Measurements from ENCODE around the gene TRAK2. TPM values are rescaled to one million over a fixed set of nuclear protein-coding genes. Genes with fewer than 3 reads are reported as not detected.

TRAK2 gene
- total and polyA plus RNA-seq, 10 donors: 7.1 to 63.0 (median 37.7) TPM

GRCh38 chr2:201466050-201466675 is 14.9 kb upstream of the TRAK2 start:
- Histone ChIP-seq H3K27me3 (replicated peaks in 1 of 7) (no peaks in the 10 kb centered on the region), H3K27ac (no peak overlapping the region), H3K9me3 (no peaks in the 10 kb centered on the region), H3K4me1 (no peaks in the 10 kb centered on the region), H3K4me3 (no peak overlapping the region), H3K36me3 (peaks cover 3 to 96% (median 45%) of the 10 kb centered on the region in 6 donors)
- 87 to 95% (median 91%) methylated on average over 3 of the region's 3 CpGs for WGBS, 5 donors
- no peak for DNase-seq
- intact Hi-C loops (cut with DNase I; ENCODE audit: low total_unique reads): no loop called here
- TF ChIP-seq POLR2AphosphoS5 (IDR thresholded peaks at IDR 0.05): no peak
- TF ChIP-seq CTCF (IDR thresholded peaks at IDR 0.05 in 8 of 11, conservative IDR thresholded peaks at IDR 0.05 in 3 of 11): no peak

- TF ChIP-seq CTCF (IDR thresholded peaks at IDR 0.05 in 8 of 11, conservative IDR thresholded peaks at IDR 0.05 in 3 of 11): no peak
- DNase-seq: no peak
- WGBS, 5 donors: 93 to 100% (median 95%) methylated on average over 2 of the region's 2 CpGs
- intact Hi-C loops (cut with DNase I; ENCODE audit: low total_unique reads): no loop called here
- Histone ChIP-seq H3K4me3 (no peak overlapping the region), H3K27me3 (replicated peaks in 1 of 7) (no peaks in the 10 kb centered on the region), H3K36me3 (peaks cover 3 to 96% (median 41%) of the 10 kb centered on the region in 6 donors), H3K4me1 (no peaks in the 10 kb centered on the region), H3K9me3 (peaks cover 0 to under 1% (median 0%) of the 10 kb centered on the region in 8 donors), H3K27ac (no peak overlapping the region)
Measured at GRCh38 chr2:201465524-201465971, 14.3 kb upstream of the TRAK2 start.

DNA sequence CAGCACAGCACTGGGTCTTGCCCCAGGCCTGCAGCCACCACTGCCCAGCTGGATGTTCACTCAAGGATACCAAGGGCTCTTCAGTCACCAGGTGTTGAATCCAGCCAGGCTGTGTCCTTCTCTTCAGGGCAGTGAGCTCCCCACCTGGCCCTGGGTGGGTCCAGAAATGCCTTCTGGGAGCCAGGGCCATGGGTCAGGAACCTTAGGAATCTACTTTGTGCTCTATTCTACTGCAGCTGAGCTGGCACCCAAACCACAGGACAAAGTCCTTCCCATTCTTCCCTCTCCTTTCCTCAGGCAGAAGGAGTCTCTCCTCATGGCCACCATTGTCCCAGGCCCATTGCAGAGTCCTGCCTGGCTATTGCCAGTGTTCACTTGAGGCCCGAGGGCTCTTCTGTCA is 13.3 kb upstream of the TRAK2 start:
- intact Hi-C loops (cut with DNase I; ENCODE audit: low total_unique reads): no loop called here
- WGBS, 5 donors: 90 to 100% (median 96%) methylated on average over 1 of the region's 1 CpG

More for the DNA sequence above, 13.3 kb upstream of the TRAK2 start:
- DNase-seq: no peak
- Histone ChIP-seq H3K9me3 (peaks cover 0 to 3% (median 0%) of the 10 kb centered on the region in 8 donors), H3K27ac (no peak overlapping the region), H3K36me3 (peaks cover 3 to 96% (median 42%) of the 10 kb centered on the region in 6 donors), H3K27me3 (replicated peaks in 1 of 7) (no peaks in the 10 kb centered on the region), H3K4me3 (no peak overlapping the region), H3K4me1 (no peaks in the 10 kb centered on the region)
- TF ChIP-seq CTCF (IDR thresholded peaks at IDR 0.05 in 8 of 11, conservative IDR thresholded peaks at IDR 0.05 in 3 of 11) (no peak), POLR2AphosphoS5 (IDR thresholded peaks at IDR 0.05) (no peak), POLR2A (IDR thresholded peaks at IDR 0.05) (no peak)
